Stimulated activated CD4-positive, alpha-beta T cell treated with anti-CD3 and anti-CD28 coated beads, TNF-alpha, amount 100 ng/mL, for 1 hour (primary cell): Measurements from ENCODE around the gene ARHGDIG.
"Not testable (repeated sequence)": the region's sequence is repeated elsewhere in the genome, so short reads cannot be mapped to it uniquely, and the experiment has no call there.

Experiments used
- DNase-seq, 3 donors: peaks; one replicate each; pipeline ENCODE4 v3.0.0-alpha.2; 2020; ENCODE audit warnings: low read depth in 3 of 3, low spot score in 1 of 3

ARHGDIG gene

GRCh38 chr16:263944-264343 lies 16.4 kb upstream of the ARHGDIG start:
- DNase-seq: no peak

- no peak for DNase-seq
These were observed 15.9 kb upstream of the ARHGDIG start for GRCh38 chr16:264440-264951.

GRCh38 chr16:265002-265529 lies 15.3 kb upstream of the ARHGDIG start:
- DNase-seq: no peak

GRCh38 chr16:265711-266110 lies 14.7 kb upstream of the ARHGDIG start:
- DNase-seq: no peak

- no peak for DNase-seq
These were observed 13.9 kb upstream of the ARHGDIG start for GRCh38 chr16:266258-267164.

GRCh38 chr16:267562-267961 lies 12.8 kb upstream of the ARHGDIG start:
- DNase-seq: not testable (repeated sequence)

GRCh38 chr16:268141-269053 lies 12.0 kb upstream of the ARHGDIG start:
- DNase-seq: no peak

GRCh38 chr16:269061-269796 lies 11.2 kb upstream of the ARHGDIG start:
- no peak for DNase-seq

- DNase-seq: no peak
These were observed 9.8 kb upstream of the ARHGDIG start for GRCh38 chr16:270381-271255.

- no peak for DNase-seq
These were observed 7.5 kb upstream of the ARHGDIG start for GRCh38 chr16:272633-273546.

GRCh38 chr16:273547-274421 lies 6.6 kb upstream of the ARHGDIG start:
- DNase-seq: no peak

- DNase-seq: peak in 1 of 3 donors; percentile 7
These were observed 5.2 kb upstream of the ARHGDIG start for GRCh38 chr16:275041-275641.

- no peak for DNase-seq
These were observed 4.6 kb upstream of the ARHGDIG start, which contains the start of gene RGS11 for GRCh38 chr16:275786-276232. Gene RGS11 (minus strand): TSS chr16:275944. CDS start chr16:275911, 33 bp downstream.

- no peak for DNase-seq
These were observed 3.8 kb upstream of the ARHGDIG start for GRCh38 chr16:276426-277077.

GRCh38 chr16:278863-279366 lies 1.5 kb upstream of the ARHGDIG start:
- DNase-seq: no peak

GRCh38 chr16:279531-279930 lies 860 bp upstream of the ARHGDIG start:
- DNase-seq: no peak
